H9 (cell line): ENCODE results near the gene JMJD7. TPM values are rescaled to one million over a fixed set of nuclear protein-coding genes. Genes with fewer than 3 reads are reported as not detected.
A peak's percentile ranks its signal among the peaks of the same experiment; 100 is the strongest.

ENCODE experiments used
- DNase-seq: peaks from one replicate; pipeline ENCODE4 v3.0.0-alpha.2; 2017
- H2AFZ ChIP-seq: one replicate; pipeline ENCODE4 v1.6.1; 2013; ENCODE audit warnings: mild to moderate bottlenecking, low read length, control low read depth, moderate library complexity
- H2AK5ac ChIP-seq: 2 replicates; pipeline ENCODE4 v1.6.1; 2013; ENCODE audit warnings: low read length, control low read depth, mixed read lengths; ENCODE audit not compliant: insufficient read length
- H2BK120ac ChIP-seq: one replicate; pipeline ENCODE4 v1.6.1; 2013; ENCODE audit warnings: low read depth, mild to moderate bottlenecking, low read length, control low read depth, inconsistent platforms; ENCODE audit not compliant: poor library complexity, severe bottlenecking
- H2BK12ac ChIP-seq: 2 replicates; pipeline ENCODE4 v1.6.1; 2013; ENCODE audit warnings: low read length, control low read depth, mixed read lengths, low read depth; ENCODE audit not compliant: insufficient read length
- H2BK15ac ChIP-seq: 2 replicates; pipeline ENCODE4 v1.6.1; 2013; ENCODE audit warnings: low read depth, low read length, control low read depth
- H2BK20ac ChIP-seq: one replicate; pipeline ENCODE4 v1.6.1; 2013; ENCODE audit warnings: low read depth, mild to moderate bottlenecking, low read length, control low read depth, inconsistent platforms; ENCODE audit not compliant: poor library complexity, severe bottlenecking
- H2BK5ac ChIP-seq: 2 replicates; pipeline ENCODE4 v1.6.1; 2013; ENCODE audit warnings: low read length, control low read depth, mixed read lengths; ENCODE audit not compliant: insufficient read length
- H3K14ac ChIP-seq: 2 replicates; pipeline ENCODE4 v1.6.1; 2013; ENCODE audit warnings: low read length, control low read depth; ENCODE audit not compliant: insufficient read depth
- H3K18ac ChIP-seq: 2 replicates; pipeline ENCODE4 v1.6.1; 2013; ENCODE audit warnings: low read depth, mild to moderate bottlenecking, mixed read lengths, low read length, control low read depth; ENCODE audit not compliant: insufficient read length
- H3K23ac ChIP-seq: 2 replicates; pipeline ENCODE4 v1.6.1; 2013; ENCODE audit warnings: low read length, control low read depth, mixed read lengths, low read depth; ENCODE audit not compliant: insufficient read length
- H3K23me2 ChIP-seq: 2 replicates; pipeline ENCODE4 v1.6.1; 2013; ENCODE audit warnings: low read depth, mild to moderate bottlenecking, mixed read lengths, low read length, control low read depth; ENCODE audit not compliant: insufficient read length, poor library complexity, severe bottlenecking
- H3K27ac ChIP-seq: 2 replicates; pipeline ENCODE4 v1.5.1; 2013; ENCODE audit warnings: low read length, control low read depth, mixed read lengths, low read depth; ENCODE audit not compliant: insufficient read length
- H3K27me3 ChIP-seq: 2 replicates; pipeline ENCODE4 v1.6.1; 2013; ENCODE audit warnings: low read length, control low read depth, inconsistent platforms; ENCODE audit not compliant: insufficient read depth
- H3K4ac ChIP-seq: 2 replicates; pipeline ENCODE4 v1.6.1; 2013; ENCODE audit warnings: low read depth, mild to moderate bottlenecking, control low read depth, inconsistent platforms, low read length, moderate library complexity
- H3K4me1 ChIP-seq: 2 replicates; pipeline ENCODE4 v1.6.1; 2013; ENCODE audit warnings: low read length, control low read depth, inconsistent platforms; ENCODE audit not compliant: insufficient read depth
- H3K4me2 ChIP-seq: 2 replicates; pipeline ENCODE4 v1.6.1; 2013; ENCODE audit warnings: low read length, control low read depth, mixed read lengths; ENCODE audit not compliant: insufficient read length, insufficient read depth
- H3K56ac ChIP-seq: 2 replicates; pipeline ENCODE4 v1.6.1; 2013; ENCODE audit warnings: low read depth, mild to moderate bottlenecking, mixed read lengths, low read length, control low read depth; ENCODE audit not compliant: insufficient read length
- H3K79me1 ChIP-seq: 2 replicates; pipeline ENCODE4 v1.6.1; 2013; ENCODE audit warnings: low read depth, mild to moderate bottlenecking, moderate library complexity, low read length, control low read depth, inconsistent platforms; ENCODE audit not compliant: insufficient read depth, poor library complexity, severe bottlenecking
- H3K79me2 ChIP-seq: 2 replicates; pipeline ENCODE4 v1.6.1; 2013; ENCODE audit warnings: low read length, control low read depth, inconsistent platforms; ENCODE audit not compliant: insufficient read depth
- H3K9ac ChIP-seq: 2 replicates; pipeline ENCODE4 v1.6.1; 2013; ENCODE audit warnings: low read length, control low read depth, mixed read lengths; ENCODE audit not compliant: insufficient read length; ENCODE audit errors: extremely low read depth
- H3K9me3 ChIP-seq: one replicate; pipeline ENCODE4 v1.6.1; 2013; ENCODE audit warnings: low read depth, low read length, inconsistent platforms; ENCODE audit not compliant: control insufficient read depth
- H3T11ph ChIP-seq: one replicate; pipeline ENCODE4 v1.6.1; 2013; ENCODE audit warnings: mild to moderate bottlenecking, low read length, control low read depth, inconsistent platforms
- H4K20me1 ChIP-seq: one replicate; pipeline ENCODE4 v1.6.1; 2013; ENCODE audit not compliant: control insufficient read depth, insufficient read length, insufficient read depth
- H4K5ac ChIP-seq: 2 replicates; pipeline ENCODE4 v1.6.1; 2013; ENCODE audit warnings: low read depth, mild to moderate bottlenecking, mixed read lengths, low read length, control low read depth; ENCODE audit not compliant: insufficient read length
- H4K8ac ChIP-seq: replicated peaks from 2 replicates; pipeline ENCODE4 v1.6.1; 2013; ENCODE audit warnings: low read length, control low read depth, mixed read lengths, low read depth; ENCODE audit not compliant: insufficient read length
- H4K91ac ChIP-seq: 2 replicates; pipeline ENCODE4 v1.6.1; 2013; ENCODE audit warnings: low read depth, mild to moderate bottlenecking, moderate library complexity, mixed read lengths, low read length, control low read depth; ENCODE audit not compliant: insufficient read length
- H3K27ac Mint-ChIP-seq, 3 experiments: 2 replicates in 2 of 3; 3 replicates in 1 of 3; pipeline ENCODE4 v1.8.0; 2020 to 2021; ENCODE audit warnings: mixed read lengths in 3 of 3, mild to moderate bottlenecking in 1 of 3, moderate library complexity in 1 of 3
- H3K27me3 Mint-ChIP-seq: 2 replicates; pipeline ENCODE4 v1.8.0; 2021; ENCODE audit warnings: low read depth, mild to moderate bottlenecking, moderate library complexity, mixed read lengths
- H3K36me3 Mint-ChIP-seq, 3 experiments: 2 replicates in 2 of 3; 3 replicates in 1 of 3; pipeline ENCODE4 v1.8.0; 2020 to 2021; ENCODE audit warnings: low read depth in 3 of 3, mixed read lengths in 3 of 3; ENCODE audit not compliant: insufficient read depth in 1 of 3
- H3K4me1 Mint-ChIP-seq, 2 experiments: 2 replicates each; pipeline ENCODE4 v1.8.0; 2020; ENCODE audit warnings: mixed read lengths in 2 of 2
- H3K4me3 Mint-ChIP-seq, 2 experiments: 2 replicates in 1 of 2; 3 replicates in 1 of 2; pipeline ENCODE4 v1.8.0; 2020 to 2021; ENCODE audit warnings: mild to moderate bottlenecking in 2 of 2, mixed read lengths in 2 of 2, moderate library complexity in 1 of 2
- H3K9me3 Mint-ChIP-seq, 2 experiments: 2 replicates in 1 of 2; 3 replicates in 1 of 2; pipeline ENCODE4 v1.8.0; 2020; ENCODE audit warnings: mild to moderate bottlenecking in 2 of 2, mixed read lengths in 2 of 2, moderate library complexity in 1 of 2
- WGBS: extraction: QIAGEN DNeasy Blood & Tissue Kit; methylation state at CpG from one replicate; pipeline ENCODE4 v1.1.7; 2013; ENCODE audit warnings: missing lambda C conversion rate, low lambda C conversion rate, mixed read lengths; ENCODE audit not compliant: insufficient read length; ENCODE audit errors: extremely low coverage; 5-methylcytosine and 5-hydroxymethylcytosine counted together
- total RNA-seq: library from RNA; stranded (reverse); gene quantifications from 2 replicates; pipeline ENCODE4 v1.2.1, GENCODE V29; 2021
- TF ChIP-seq, protein P1 (sequence below): fragments of 200-600 bp; sonication (generic); conservative IDR thresholded peaks from 3 replicates; pipeline ENCODE4 v1.8.0; 2021; ENCODE audit warnings: antibody characterized with exemption, mild to moderate bottlenecking

Gene JMJD7
- total RNA-seq, 1 experiment from 2014 or later, result 13.3 TPM

DNA sequence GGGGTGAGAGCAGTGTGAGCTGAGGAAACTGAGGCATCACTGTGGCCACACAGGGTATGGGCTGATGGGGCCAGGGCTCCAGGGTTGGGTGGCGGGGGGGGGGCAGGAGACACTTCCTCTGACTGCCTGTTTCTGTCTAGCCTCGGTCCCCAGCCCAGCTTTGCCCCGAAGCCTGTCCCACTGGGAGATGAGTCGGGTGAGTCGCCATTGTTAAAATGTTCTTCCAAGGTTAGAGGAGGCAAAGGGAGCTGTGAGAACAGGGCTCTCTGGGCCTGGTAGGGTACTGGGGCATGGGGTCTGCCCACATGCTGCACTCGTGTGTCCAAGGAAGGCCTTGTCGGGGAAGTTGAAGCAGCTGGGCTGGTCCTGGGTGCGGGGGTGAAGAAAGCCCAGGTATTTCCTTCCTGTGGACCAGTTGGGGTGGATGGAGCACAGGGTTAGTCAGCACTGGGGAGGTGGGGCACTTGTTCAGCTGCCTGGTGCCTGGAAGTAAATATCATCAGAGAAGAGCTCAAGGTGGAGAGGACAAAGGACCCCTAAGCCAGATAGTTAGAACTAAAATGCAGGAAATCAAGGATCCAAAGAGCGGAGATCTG, 8.3 kb upstream of the JMJD7 start:
- Histone ChIP-seq H3K23ac (no peak overlapping the region), H2AK5ac (no peak overlapping the region)
- H3K4me3 Mint-ChIP-seq, result no peak overlapping the region

More for the DNA sequence above, 8.3 kb upstream of the JMJD7 start:
- Histone ChIP-seq H3K23me2 (no peaks in the 10 kb centered on the region), H3K9ac (no peak overlapping the region), H3K79me1 (no peaks in the 10 kb centered on the region), H3K27me3 (no peaks in the 10 kb centered on the region), H2BK20ac (no peak overlapping the region), H3K56ac (no peak overlapping the region), H4K5ac (no peak overlapping the region), H3K79me2 (no peaks in the 10 kb centered on the region), H3K4me1 (no peaks in the 10 kb centered on the region), H3K4ac (no peak overlapping the region), H3K14ac (no peak overlapping the region), H2BK12ac (no peak overlapping the region), H2BK15ac (no peak overlapping the region), H2AFZ (no peak overlapping the region), H3K4me2 (no peak overlapping the region), H4K20me1 (no peaks in the 10 kb centered on the region), H4K91ac (no peak overlapping the region), H3K9me3 (no peaks in the 10 kb centered on the region), H3K27ac (no peak overlapping the region), H3T11ph (no peak overlapping the region), H3K18ac (no peak overlapping the region), H2BK5ac (no peak overlapping the region), H2BK120ac (no peak overlapping the region), H4K8ac (no peak overlapping the region)
- H3K36me3 Mint-ChIP-seq, result peaks cover 3 to 17% (median 5%) of the 10 kb centered on the region in 3 experiments; a peak in 5 of 7 replicates
- peak overlapping the region in 2 of 3 experiments; percentile 89 to 92; a peak in 3 of 7 replicates for H3K27ac Mint-ChIP-seq
- H3K27me3 Mint-ChIP-seq, result no peaks in the 10 kb centered on the region
- no peak for DNase-seq
- no peaks in the 10 kb centered on the region for H3K4me1 Mint-ChIP-seq
- no CpG with 5 or more reads among the region's 9 CpGs for WGBS
- H3K9me3 Mint-ChIP-seq, result no peaks in the 10 kb centered on the region
- TF ChIP-seq, protein P1, sequence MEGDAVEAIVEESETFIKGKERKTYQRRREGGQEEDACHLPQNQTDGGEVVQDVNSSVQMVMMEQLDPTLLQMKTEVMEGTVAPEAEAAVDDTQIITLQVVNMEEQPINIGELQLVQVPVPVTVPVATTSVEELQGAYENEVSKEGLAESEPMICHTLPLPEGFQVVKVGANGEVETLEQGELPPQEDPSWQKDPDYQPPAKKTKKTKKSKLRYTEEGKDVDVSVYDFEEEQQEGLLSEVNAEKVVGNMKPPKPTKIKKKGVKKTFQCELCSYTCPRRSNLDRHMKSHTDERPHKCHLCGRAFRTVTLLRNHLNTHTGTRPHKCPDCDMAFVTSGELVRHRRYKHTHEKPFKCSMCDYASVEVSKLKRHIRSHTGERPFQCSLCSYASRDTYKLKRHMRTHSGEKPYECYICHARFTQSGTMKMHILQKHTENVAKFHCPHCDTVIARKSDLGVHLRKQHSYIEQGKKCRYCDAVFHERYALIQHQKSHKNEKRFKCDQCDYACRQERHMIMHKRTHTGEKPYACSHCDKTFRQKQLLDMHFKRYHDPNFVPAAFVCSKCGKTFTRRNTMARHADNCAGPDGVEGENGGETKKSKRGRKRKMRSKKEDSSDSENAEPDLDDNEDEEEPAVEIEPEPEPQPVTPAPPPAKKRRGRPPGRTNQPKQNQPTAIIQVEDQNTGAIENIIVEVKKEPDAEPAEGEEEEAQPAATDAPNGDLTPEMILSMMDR, result no peak
